Measurements from ENCODE around the gene PSORS1C1.

GRCh38 chr6:31169123-31169857 lies 54.7 kb downstream of the PSORS1C1 start:
- TF ChIP-seq CTCF (conservative IDR thresholded peaks at IDR 0.05), result no peak
- TF ChIP-seq ZFX (IDR thresholded peaks at IDR 0.05), result no peak
